Brain pericyte (primary cell): Measurements from ENCODE around the gene NALCN.

ENCODE experiments used
- DNase-seq: peaks from one replicate; pipeline ENCODE4 v3.0.0-alpha.2; 2012; ENCODE audit warnings: low read depth, low spot score

The NALCN gene

GRCh38 chr13:101415358-101416174 is 742 bp downstream of the NALCN start:
- DNase-seq: no peak

- DNase-seq: no peak
Observed at GRCh38 chr13:101412076-101412475, 4.2 kb downstream of the NALCN start.

GRCh38 chr13:101408992-101409656 is 7.2 kb downstream of the NALCN start:
- DNase-seq: no peak

GRCh38 chr13:101408154-101408553 is 8.2 kb downstream of the NALCN start:
- no peak for DNase-seq

- DNase-seq: no peak
Observed at GRCh38 chr13:101406791-101407190, 9.5 kb downstream of the NALCN start.

- no peak for DNase-seq
Observed at GRCh38 chr13:101401196-101401595, 15.1 kb downstream of the NALCN start.

- no peak for DNase-seq
Observed at GRCh38 chr13:101399365-101399764, 16.9 kb downstream of the NALCN start.

GRCh38 chr13:101398920-101399319 is 17.4 kb downstream of the NALCN start:
- no peak for DNase-seq

GRCh38 chr13:101398191-101398590 is 18.1 kb downstream of the NALCN start:
- no peak for DNase-seq

GRCh38 chr13:101397742-101398141 is 18.6 kb downstream of the NALCN start:
- no peak for DNase-seq

- no peak for DNase-seq
Observed at GRCh38 chr13:101394605-101395004, 21.7 kb downstream of the NALCN start.

GRCh38 chr13:101393140-101393539 is 23.2 kb downstream of the NALCN start:
- no peak for DNase-seq

GRCh38 chr13:101390461-101390860 is 25.8 kb downstream of the NALCN start:
- DNase-seq: no peak

GRCh38 chr13:101384929-101385328 is 31.4 kb downstream of the NALCN start:
- no peak for DNase-seq

GRCh38 chr13:101383595-101383994 is 32.7 kb downstream of the NALCN start:
- no peak for DNase-seq

- DNase-seq: no peak
Observed at GRCh38 chr13:101382701-101383100, 33.6 kb downstream of the NALCN start.

- no peak for DNase-seq
Observed at GRCh38 chr13:101382086-101382485, 34.2 kb downstream of the NALCN start.

GRCh38 chr13:101360525-101360924 is 55.8 kb downstream of the NALCN start:
- DNase-seq: no peak

GRCh38 chr13:101354895-101355294 is 61.4 kb downstream of the NALCN start:
- DNase-seq: no peak

- no peak for DNase-seq
Observed at GRCh38 chr13:101346942-101347728, 69.2 kb downstream of the NALCN start.

- DNase-seq: no peak
Observed at GRCh38 chr13:101346161-101346560, 70.1 kb downstream of the NALCN start.

- no peak for DNase-seq
Observed at GRCh38 chr13:101343128-101343787, 73.0 kb downstream of the NALCN start.
